BE2C (cell line): ENCODE measurements around the gene KIF16B.
"Not testable (repeated sequence)": the region's sequence is repeated elsewhere in the genome, so short reads cannot be mapped to it uniquely, and the experiment has no call there.

Experiments
- DNase-seq: peaks from one replicate; pipeline ENCODE4 v3.0.0-alpha.2; 2020
- H3K27me3 ChIP-seq: fragments of 250-450 bp; sonication (Bioruptor Pico); 2 replicates; pipeline ENCODE4 v1.5.1; 2020; ENCODE audit warnings: mild to moderate bottlenecking
- H3K36me3 ChIP-seq: fragments of 250-450 bp; sonication (Bioruptor Pico); 2 replicates; pipeline ENCODE4 v1.5.1; 2020; ENCODE audit warnings: mild to moderate bottlenecking
- H3K4me1 ChIP-seq: fragments of 250-450 bp; sonication (Bioruptor Pico); 2 replicates; pipeline ENCODE4 v1.5.1; 2020
- H3K4me3 ChIP-seq: 2 replicates; pipeline ENCODE4 v1.5.1; 2011; ENCODE audit warnings: low read depth, low read length
- H3K9me3 ChIP-seq: fragments of 250-450 bp; sonication (Bioruptor Pico); 2 replicates; pipeline ENCODE4 v1.5.1; 2020
- CTCF ChIP-seq: IDR thresholded peaks from 2 replicates; pipeline ENCODE4 v1.5.1; 2012; ENCODE audit warnings: mild to moderate bottlenecking, low read depth, low read length

The KIF16B gene

DNA sequence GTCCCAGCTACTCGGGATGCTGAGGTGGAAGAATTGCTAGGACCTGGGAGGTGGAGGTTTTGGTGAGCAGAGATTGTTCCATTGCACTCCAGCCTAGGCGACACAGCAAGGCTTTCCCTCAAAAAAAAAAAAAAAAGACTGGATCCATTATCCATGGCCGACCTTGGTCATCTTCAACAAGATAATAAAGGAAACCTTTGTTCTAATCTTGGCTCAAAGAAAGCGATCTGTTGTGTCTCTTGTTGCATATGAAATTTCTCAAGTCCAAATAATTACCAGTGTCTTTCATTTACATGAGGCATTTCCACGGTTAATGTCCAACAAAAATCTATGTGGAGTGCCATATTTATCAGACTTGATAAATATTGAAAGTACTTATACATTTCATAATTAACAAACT is 23.7 kb upstream of the KIF16B start:
- Histone ChIP-seq H3K36me3 (no peaks in the 10 kb centered on the region), H3K27me3 (peaks cover 10% of the 10 kb centered on the region; the same call in 1 of the 2 replicates), H3K4me3 (no peak overlapping the region), H3K4me1 (no peaks in the 10 kb centered on the region), H3K9me3 (no peaks in the 10 kb centered on the region)
- TF ChIP-seq CTCF = no peak
- no peak for DNase-seq

GRCh38 chr20:16596404-16596803 is 23.2 kb upstream of the KIF16B start:
- not testable (repeated sequence) for DNase-seq, H3K4me3 ChIP-seq, H3K9me3 ChIP-seq, H3K4me1 ChIP-seq, H3K36me3 ChIP-seq
- peaks cover 10% of the 10 kb centered on the region; the same call in 1 of the 2 replicates for H3K27me3 ChIP-seq

- H3K27me3 ChIP-seq = peaks cover 10% of the 10 kb centered on the region; the same call in 1 of the 2 replicates
- H3K9me3 ChIP-seq = no peaks in the 10 kb centered on the region
- no peak for DNase-seq
- no peaks in the 10 kb centered on the region for H3K4me1 ChIP-seq
- no peak overlapping the region for H3K4me3 ChIP-seq
- no peak for TF ChIP-seq CTCF
- H3K36me3 ChIP-seq = no peaks in the 10 kb centered on the region
Measured at GRCh38 chr20:16595376-16595775, 22.1 kb upstream of the KIF16B start.

- H3K4me1 ChIP-seq = no peaks in the 10 kb centered on the region
- H3K4me3 ChIP-seq = no peak overlapping the region
- peaks cover 10% of the 10 kb centered on the region; the same call in 1 of the 2 replicates for H3K27me3 ChIP-seq
- H3K36me3 ChIP-seq = no peaks in the 10 kb centered on the region
- DNase-seq = no peak
- H3K9me3 ChIP-seq = no peaks in the 10 kb centered on the region
- TF ChIP-seq CTCF = no peak
Measured at GRCh38 chr20:16590041-16590633, 16.9 kb upstream of the KIF16B start.

GRCh38 chr20:16589623-16590022 is 16.4 kb upstream of the KIF16B start:
- no peak overlapping the region for H3K4me3 ChIP-seq
- peaks cover 10% of the 10 kb centered on the region; the same call in 1 of the 2 replicates for H3K27me3 ChIP-seq
- H3K4me1 ChIP-seq = no peaks in the 10 kb centered on the region
- no peak for TF ChIP-seq CTCF
- no peaks in the 10 kb centered on the region for H3K9me3 ChIP-seq
- DNase-seq = no peak
- H3K36me3 ChIP-seq = no peaks in the 10 kb centered on the region

DNA sequence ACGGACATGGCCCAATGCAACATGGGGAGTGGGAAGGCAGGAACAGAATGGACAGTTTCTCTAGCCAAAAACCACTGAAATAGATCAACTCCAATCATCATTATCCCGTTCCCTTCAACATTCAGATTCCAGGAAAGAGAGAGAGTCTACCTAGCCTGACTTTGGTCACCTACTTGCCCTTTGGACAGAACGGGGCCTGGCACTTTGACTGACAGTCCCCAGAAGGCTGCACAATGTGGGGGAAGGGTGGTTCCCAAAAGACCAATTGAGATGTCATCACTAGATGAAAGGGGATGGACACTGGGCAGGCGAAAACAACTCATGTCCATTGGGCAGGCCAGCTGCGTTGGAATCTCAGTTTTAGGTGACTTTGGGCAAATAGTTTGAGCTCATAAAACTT is 15.0 kb upstream of the KIF16B start:
- Histone ChIP-seq H3K9me3 (no peaks in the 10 kb centered on the region), H3K27me3 (peaks cover 10% of the 10 kb centered on the region; the same call in 1 of the 2 replicates), H3K4me1 (no peaks in the 10 kb centered on the region), H3K4me3 (no peak overlapping the region), H3K36me3 (no peaks in the 10 kb centered on the region)
- TF ChIP-seq CTCF = no peak
- DNase-seq = no peak
